RWPE2 (cell line): ENCODE measurements around the gene SNURF.
A peak's percentile ranks its signal among the peaks of the same experiment; 100 is the strongest.

Source experiments
- ATAC-seq: fragments of 200-7000 bp; cut with Tn5 transposase; 3 replicates; pipeline ENCODE4 v1.9.1; 2021; ENCODE audit warnings: low read depth
- DNase-seq: peaks from one replicate; pipeline ENCODE4 v3.0.0-alpha.2; 2020; ENCODE audit warnings: low spot score
- H3K27ac ChIP-seq: fragments of 450-650 bp; 2 replicates; pipeline ENCODE4 v1.5.1; 2017; ENCODE audit warnings: mild to moderate bottlenecking; ENCODE audit not compliant: poor library complexity, severe bottlenecking
- H3K27me3 ChIP-seq: fragments of 250-450 bp; sonication (Bioruptor Pico); 2 replicates; pipeline ENCODE4 v1.5.1; 2021; ENCODE audit warnings: mild to moderate bottlenecking, moderate library complexity; ENCODE audit not compliant: insufficient read depth, poor library complexity, severe bottlenecking
- H3K36me3 ChIP-seq: fragments of 250-450 bp; sonication (Bioruptor Pico); 2 replicates; pipeline ENCODE4 v1.5.1; 2020; ENCODE audit warnings: low read depth, mild to moderate bottlenecking, moderate library complexity
- H3K4me1 ChIP-seq: fragments of 250-450 bp; sonication (Bioruptor Pico); 2 replicates; pipeline ENCODE4 v1.5.1; 2021; ENCODE audit warnings: mild to moderate bottlenecking, moderate library complexity; ENCODE audit not compliant: insufficient read depth, poor library complexity, severe bottlenecking
- H3K4me3 ChIP-seq: fragments of 250-450 bp; sonication (Bioruptor Pico); 2 replicates; pipeline ENCODE4 v1.5.1; 2021; ENCODE audit warnings: mild to moderate bottlenecking, moderate library complexity; ENCODE audit not compliant: severe bottlenecking
- H3K9me3 ChIP-seq: fragments of 250-450 bp; sonication (Bioruptor Pico); 2 replicates; pipeline ENCODE4 v1.5.1; 2021; ENCODE audit warnings: mild to moderate bottlenecking, moderate library complexity; ENCODE audit not compliant: severe bottlenecking
- CTCF ChIP-seq: fragments of 450-650 bp; IDR thresholded peaks from one replicate; pipeline ENCODE4 v1.5.1; 2017; ENCODE audit warnings: mild to moderate bottlenecking, moderate library complexity; ENCODE audit not compliant: poor library complexity, severe bottlenecking

The SNURF gene

GRCh38 chr15:24985224-24985623, 30.4 kb downstream of the SNURF start:
- DNase-seq, result no peak

GRCh38 chr15:24986653-24987052, 31.9 kb downstream of the SNURF start:
- Histone ChIP-seq H3K4me1 (no peaks in the 10 kb centered on the region), H3K4me3 (no peak overlapping the region), H3K36me3 (peaks cover 64% of the 10 kb centered on the region), H3K27ac (no peak overlapping the region), H3K27me3 (no peaks in the 10 kb centered on the region), H3K9me3 (no peaks in the 10 kb centered on the region)
- TF ChIP-seq CTCF, result no peak
- DNase-seq (no peak), ATAC-seq (no peak)

More at GRCh38 chr15:24985224-24985623, 30.4 kb downstream of the SNURF start:
- H3K4me1 ChIP-seq, result no peaks in the 10 kb centered on the region
- peak; percentile 73 for ATAC-seq
- no peak for TF ChIP-seq CTCF
- no peak overlapping the region for H3K4me3 ChIP-seq
- H3K36me3 ChIP-seq, result peaks cover 73% of the 10 kb centered on the region
- H3K27ac ChIP-seq, result no peak overlapping the region
- H3K9me3 ChIP-seq, result no peaks in the 10 kb centered on the region
- no peaks in the 10 kb centered on the region for H3K27me3 ChIP-seq
